Endothelial cell (in vitro differentiated cells): ENCODE measurements around the gene KRCC1. TPM values are rescaled to one million over a fixed set of nuclear protein-coding genes. Genes with fewer than 3 reads are reported as not detected.

Source experiments
- DNase-seq: peaks from one replicate; pipeline ENCODE4 v3.0.0; 2021; ENCODE audit warnings: low spot score
- H3K27ac Mint-ChIP-seq: one replicate; pipeline ENCODE4 v1.8.0; 2021; ENCODE audit warnings: mixed read lengths, inconsistent platforms; ENCODE audit not compliant: unreplicated experiment
- H3K27me3 Mint-ChIP-seq: one replicate; pipeline ENCODE4 v1.8.0; 2021; ENCODE audit warnings: mild to moderate bottlenecking, moderate library complexity, mixed read lengths, inconsistent platforms; ENCODE audit not compliant: unreplicated experiment
- H3K36me3 Mint-ChIP-seq: one replicate; pipeline ENCODE4 v1.8.0; 2021; ENCODE audit warnings: mild to moderate bottlenecking, low read depth, mixed read lengths, inconsistent platforms; ENCODE audit not compliant: unreplicated experiment
- H3K4me1 Mint-ChIP-seq: one replicate; pipeline ENCODE4 v1.8.0; 2021; ENCODE audit warnings: mild to moderate bottlenecking, mixed read lengths, inconsistent platforms; ENCODE audit not compliant: unreplicated experiment
- H3K4me3 Mint-ChIP-seq: one replicate; pipeline ENCODE4 v1.8.0; 2021; ENCODE audit warnings: mild to moderate bottlenecking, mixed read lengths, inconsistent platforms; ENCODE audit not compliant: unreplicated experiment
- H3K9me3 Mint-ChIP-seq: one replicate; pipeline ENCODE4 v1.8.0; 2021; ENCODE audit warnings: mixed read lengths, inconsistent platforms; ENCODE audit not compliant: unreplicated experiment
- total RNA-seq: library from RNA; stranded (reverse); fragmentation: NEBNext Ultra II Directional; extraction: Animal tissue kit (Norgen Biotek cat#: 25700); gene quantifications from one replicate; pipeline ENCODE4 v1.2.1, GENCODE V29; 2021; ENCODE audit not compliant: unreplicated experiment
- TF ChIP-seq, protein P1 (sequence below): fragments of 200-600 bp; sonication (generic); IDR thresholded peaks from one replicate; pipeline ENCODE4 v1.5.0; 2021; ENCODE audit warnings: antibody characterized with exemption; ENCODE audit not compliant: unreplicated experiment

Gene KRCC1
- total RNA-seq, 1 donor from 2014 or later = 18.0 TPM

DNA sequence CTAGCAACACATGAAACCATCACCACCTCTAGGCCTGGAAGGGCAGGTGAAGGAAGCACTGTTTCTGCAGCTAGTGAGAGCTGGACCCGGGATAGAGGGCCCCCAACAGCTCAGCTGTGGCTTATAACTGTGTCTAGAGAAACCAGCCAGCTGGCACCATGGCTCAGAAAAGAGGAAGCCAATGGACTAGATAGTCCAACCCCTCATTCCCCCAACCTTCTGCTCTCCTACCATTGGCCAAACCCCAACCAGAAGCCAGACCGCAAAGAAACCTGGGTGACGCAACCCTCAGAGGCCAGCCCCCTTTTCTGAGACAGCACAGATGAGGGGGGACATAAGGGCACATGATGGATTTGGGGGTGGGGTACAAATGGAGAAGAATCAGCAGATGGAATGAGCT, 36.4 kb upstream of the KRCC1 start:
- Mint-ChIP-seq H3K4me3 (no peak overlapping the region), H3K4me1 (peaks cover 4% of the 10 kb centered on the region), H3K36me3 (no peaks in the 10 kb centered on the region), H3K9me3 (no peaks in the 10 kb centered on the region), H3K27ac (no peak overlapping the region), H3K27me3 (no peaks in the 10 kb centered on the region)
- TF ChIP-seq, protein P1, sequence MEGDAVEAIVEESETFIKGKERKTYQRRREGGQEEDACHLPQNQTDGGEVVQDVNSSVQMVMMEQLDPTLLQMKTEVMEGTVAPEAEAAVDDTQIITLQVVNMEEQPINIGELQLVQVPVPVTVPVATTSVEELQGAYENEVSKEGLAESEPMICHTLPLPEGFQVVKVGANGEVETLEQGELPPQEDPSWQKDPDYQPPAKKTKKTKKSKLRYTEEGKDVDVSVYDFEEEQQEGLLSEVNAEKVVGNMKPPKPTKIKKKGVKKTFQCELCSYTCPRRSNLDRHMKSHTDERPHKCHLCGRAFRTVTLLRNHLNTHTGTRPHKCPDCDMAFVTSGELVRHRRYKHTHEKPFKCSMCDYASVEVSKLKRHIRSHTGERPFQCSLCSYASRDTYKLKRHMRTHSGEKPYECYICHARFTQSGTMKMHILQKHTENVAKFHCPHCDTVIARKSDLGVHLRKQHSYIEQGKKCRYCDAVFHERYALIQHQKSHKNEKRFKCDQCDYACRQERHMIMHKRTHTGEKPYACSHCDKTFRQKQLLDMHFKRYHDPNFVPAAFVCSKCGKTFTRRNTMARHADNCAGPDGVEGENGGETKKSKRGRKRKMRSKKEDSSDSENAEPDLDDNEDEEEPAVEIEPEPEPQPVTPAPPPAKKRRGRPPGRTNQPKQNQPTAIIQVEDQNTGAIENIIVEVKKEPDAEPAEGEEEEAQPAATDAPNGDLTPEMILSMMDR = no peak
- DNase-seq = no peak

DNA sequence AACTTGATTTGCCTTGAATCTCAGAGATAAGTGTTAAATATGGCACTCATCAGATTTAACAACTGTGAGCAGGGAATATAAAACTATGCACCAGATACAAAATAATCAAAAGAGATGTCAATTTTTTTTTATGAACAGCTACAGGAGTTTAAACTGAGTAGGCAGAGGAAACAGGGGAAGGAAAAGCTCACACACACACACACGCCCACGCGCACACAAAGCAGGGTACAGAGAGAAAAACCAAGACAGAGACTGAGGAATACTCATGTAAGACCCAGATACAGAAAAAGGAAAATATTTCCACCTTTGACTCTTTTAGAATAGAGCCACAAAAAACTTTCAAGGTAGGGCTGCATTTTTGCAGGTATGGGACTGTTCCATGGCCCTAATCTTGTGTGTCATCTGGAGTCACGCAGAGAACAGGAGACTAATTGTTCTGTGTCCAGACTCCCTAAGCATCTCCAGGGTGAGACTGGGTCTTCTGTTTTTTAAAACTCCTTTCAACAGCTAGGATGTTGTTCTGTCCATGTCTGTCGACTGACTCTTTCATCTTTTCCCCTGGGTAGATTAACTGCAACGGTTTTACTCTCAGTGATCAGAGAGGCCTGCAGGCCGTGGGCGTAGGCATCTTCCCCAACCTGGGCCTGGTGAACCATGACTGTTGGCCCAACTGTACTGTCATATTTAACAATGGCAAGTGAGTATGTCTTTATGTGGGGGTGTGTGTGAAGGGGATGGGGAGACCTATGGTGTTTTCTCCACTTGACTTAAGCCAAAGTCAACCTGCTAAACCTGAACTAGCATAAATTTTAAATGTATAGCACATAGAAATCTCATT, 35.1 kb upstream of the KRCC1 start:
- no peaks in the 10 kb centered on the region for H3K36me3 Mint-ChIP-seq

DNA sequence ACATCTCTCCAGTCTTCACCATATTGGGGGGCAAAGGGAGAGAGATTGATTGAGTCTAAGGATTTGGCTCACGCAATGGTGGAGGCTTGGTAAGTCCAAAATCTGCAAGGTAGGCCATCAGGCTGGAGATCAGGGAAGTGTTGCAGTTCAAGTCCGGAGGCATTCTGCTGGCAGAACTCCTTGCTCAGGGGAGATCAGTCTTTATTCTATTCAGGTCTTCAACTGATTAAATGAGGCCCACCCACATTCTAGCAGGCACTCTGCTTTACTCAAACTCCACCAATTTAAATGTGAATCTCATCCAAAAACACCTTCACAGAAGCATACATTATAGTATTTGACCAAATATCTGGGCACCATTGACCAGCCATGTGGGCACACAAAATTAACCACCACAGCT, 33.4 kb upstream of the KRCC1 start:
- Mint-ChIP-seq H3K27ac (no peak overlapping the region), H3K4me3 (no peak overlapping the region), H3K9me3 (no peaks in the 10 kb centered on the region), H3K36me3 (no peaks in the 10 kb centered on the region), H3K4me1 (peaks cover 4% of the 10 kb centered on the region), H3K27me3 (no peaks in the 10 kb centered on the region)
- TF ChIP-seq, protein P1 = no peak
- no peak for DNase-seq

More for the DNA sequence above, 35.1 kb upstream of the KRCC1 start:
- Mint-ChIP-seq H3K4me1 (peaks cover 4% of the 10 kb centered on the region), H3K27me3 (no peaks in the 10 kb centered on the region), H3K27ac (no peak overlapping the region), H3K9me3 (no peaks in the 10 kb centered on the region), H3K4me3 (no peak overlapping the region)
- DNase-seq = no peak
- TF ChIP-seq, protein P1 = no peak

DNA sequence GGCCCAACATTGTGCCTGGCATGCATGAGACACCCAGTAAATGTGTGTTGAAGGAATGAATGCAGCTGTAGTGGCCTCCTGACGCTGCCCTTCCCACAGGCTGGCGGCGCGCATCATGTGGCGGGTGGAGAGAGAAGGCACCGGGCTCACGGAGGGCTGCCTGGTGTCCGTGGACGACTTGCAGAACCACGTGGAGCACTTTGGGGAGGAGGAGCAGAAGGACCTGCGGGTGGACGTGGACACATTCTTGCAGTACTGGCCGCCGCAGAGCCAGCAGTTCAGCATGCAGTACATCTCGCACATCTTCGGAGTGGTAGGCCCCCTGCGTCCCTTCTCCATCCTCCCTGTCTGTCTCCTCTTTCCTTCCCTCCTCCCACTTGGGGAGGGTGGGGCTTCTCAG, 32.2 kb upstream of the KRCC1 start:
- no peak overlapping the region for H3K27ac Mint-ChIP-seq
- H3K36me3 Mint-ChIP-seq = no peaks in the 10 kb centered on the region
- H3K4me3 Mint-ChIP-seq = no peak overlapping the region
- no peak for DNase-seq
- H3K9me3 Mint-ChIP-seq = no peaks in the 10 kb centered on the region
- TF ChIP-seq, protein P1 = no peak
- peaks cover 10% of the 10 kb centered on the region for H3K4me1 Mint-ChIP-seq
- H3K27me3 Mint-ChIP-seq = no peaks in the 10 kb centered on the region

DNA sequence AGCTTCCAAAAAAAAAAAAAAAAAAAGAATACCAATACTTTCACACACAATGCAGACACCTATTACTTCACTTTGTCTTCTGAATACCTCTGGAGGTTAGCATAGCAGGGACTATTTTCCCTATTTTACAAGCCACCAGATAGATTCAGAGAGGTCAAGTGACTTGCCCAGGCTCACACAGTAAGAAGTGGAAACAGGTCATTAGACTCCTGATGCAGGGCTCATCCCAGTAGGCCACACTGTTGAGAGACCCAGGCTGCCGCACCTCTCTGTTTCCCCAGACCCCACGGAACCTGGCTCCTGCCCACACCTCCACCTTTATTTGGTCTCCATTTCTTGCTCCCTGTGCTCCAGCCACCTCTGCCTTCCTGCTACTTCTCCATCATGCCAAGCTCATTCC, 31.5 kb upstream of the KRCC1 start:
- no peaks in the 10 kb centered on the region for H3K9me3 Mint-ChIP-seq
- H3K27me3 Mint-ChIP-seq = no peaks in the 10 kb centered on the region
- peaks cover 14% of the 10 kb centered on the region for H3K4me1 Mint-ChIP-seq
- H3K36me3 Mint-ChIP-seq = no peaks in the 10 kb centered on the region
- DNase-seq = no peak
- no peak overlapping the region for H3K4me3 Mint-ChIP-seq
- no peak overlapping the region for H3K27ac Mint-ChIP-seq
- TF ChIP-seq, protein P1 = no peak
